ENCODE data around the gene MEST.

MEST gene

DNA sequence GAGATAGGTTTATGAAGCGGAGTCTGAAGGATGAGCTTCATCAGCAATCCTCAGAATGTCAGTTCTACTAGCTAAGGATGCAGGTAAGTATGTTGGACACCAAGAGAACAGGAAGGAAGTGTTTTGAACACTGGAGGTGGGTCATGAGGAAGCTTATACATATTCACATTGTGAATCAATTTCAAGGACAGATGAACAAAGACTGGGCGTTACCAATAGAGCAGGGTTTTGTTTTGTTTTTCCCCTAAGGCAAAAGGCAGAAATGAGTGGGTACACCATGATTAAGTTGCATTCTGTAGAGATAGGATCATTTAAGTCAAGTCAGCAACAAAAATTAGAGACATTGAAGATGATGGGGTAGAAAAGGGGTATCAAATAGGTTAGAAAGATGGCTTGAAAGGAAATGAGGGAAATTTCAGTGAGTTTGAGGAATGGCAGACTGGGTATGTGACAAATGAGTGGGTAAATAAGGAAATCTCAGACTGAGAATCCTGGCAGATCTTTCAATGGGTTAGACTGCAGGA is 51.7 kb downstream of the MEST start:
- Histone ChIP-seq H3K9me2 (replicated peaks; ENCODE audit: insufficient read depth, low read length) (no peaks in the 10 kb centered on the region), H3F3A (ENCODE audit: insufficient read depth) (no peaks in the 10 kb centered on the region), H3K79me2 (ENCODE audit: insufficient read depth, low read length) (no peaks in the 10 kb centered on the region), H3K9me3 (ENCODE audit: insufficient read depth, low read length) (no peaks in the 10 kb centered on the region), H3K36me3 (ENCODE audit: low read length) (peaks cover 28% of the 10 kb centered on the region; the same call in 1 of the 2 replicates), H3K27me3 (ENCODE audit: low read length) (no peaks in the 10 kb centered on the region), H4K20me1 (ENCODE audit: low read depth, low read length) (no peaks in the 10 kb centered on the region), H3K4me3 (ENCODE audit: insufficient read depth, low read length, poor library complexity, severe bottlenecking) (no peak overlapping the region), H3K27ac (ENCODE audit: low read depth, low read length) (no peak overlapping the region), H2AFZ (ENCODE audit: low read depth, low read length, severe bottlenecking) (no peak overlapping the region), H3K9ac (ENCODE audit: low read length) (no peak overlapping the region), H3K4me2 (ENCODE audit: low read depth, low read length, poor library complexity, severe bottlenecking) (no peak overlapping the region)
- TF ChIP-seq CTCF (IDR thresholded peaks at IDR 0.05; ENCODE audit: insufficient read depth, low read length, poor library complexity, severe bottlenecking): no peak
- no peak for TF ChIP-seq EZH2phosphoT487 (conservative IDR thresholded peaks at IDR 0.05; ENCODE audit: low read length)

- TF ChIP-seq EZH2phosphoT487 (conservative IDR thresholded peaks at IDR 0.05; ENCODE audit: low read length) (no peak), CTCF (IDR thresholded peaks at IDR 0.05; ENCODE audit: insufficient read depth, low read length, poor library complexity, severe bottlenecking) (no peak)
- no peak overlapping the region for H2AFZ ChIP-seq (ENCODE audit: low read depth, low read length, severe bottlenecking)
- H3K9me3 ChIP-seq (ENCODE audit: insufficient read depth, low read length): no peaks in the 10 kb centered on the region
- H3K4me2 ChIP-seq (ENCODE audit: low read depth, low read length, poor library complexity, severe bottlenecking): no peak overlapping the region
- peaks cover 31% of the 10 kb centered on the region; the same call in 1 of the 2 replicates for H3K36me3 ChIP-seq (ENCODE audit: low read length)
- H3F3A ChIP-seq (ENCODE audit: insufficient read depth): no peaks in the 10 kb centered on the region
- H3K4me3 ChIP-seq (ENCODE audit: insufficient read depth, low read length, poor library complexity, severe bottlenecking): no peak overlapping the region
- no peaks in the 10 kb centered on the region for H3K27me3 ChIP-seq (ENCODE audit: low read length)
- no peak overlapping the region for H3K9ac ChIP-seq (ENCODE audit: low read length)
- no peak overlapping the region for H3K27ac ChIP-seq (ENCODE audit: low read depth, low read length)
- H4K20me1 ChIP-seq (ENCODE audit: low read depth, low read length): no peaks in the 10 kb centered on the region
- H3K9me2 ChIP-seq (replicated peaks; ENCODE audit: insufficient read depth, low read length): no peaks in the 10 kb centered on the region
- H3K79me2 ChIP-seq (ENCODE audit: insufficient read depth, low read length): no peaks in the 10 kb centered on the region
These were observed 52.5 kb downstream of the MEST start for GRCh38 chr7:130544356-130544755.

DNA sequence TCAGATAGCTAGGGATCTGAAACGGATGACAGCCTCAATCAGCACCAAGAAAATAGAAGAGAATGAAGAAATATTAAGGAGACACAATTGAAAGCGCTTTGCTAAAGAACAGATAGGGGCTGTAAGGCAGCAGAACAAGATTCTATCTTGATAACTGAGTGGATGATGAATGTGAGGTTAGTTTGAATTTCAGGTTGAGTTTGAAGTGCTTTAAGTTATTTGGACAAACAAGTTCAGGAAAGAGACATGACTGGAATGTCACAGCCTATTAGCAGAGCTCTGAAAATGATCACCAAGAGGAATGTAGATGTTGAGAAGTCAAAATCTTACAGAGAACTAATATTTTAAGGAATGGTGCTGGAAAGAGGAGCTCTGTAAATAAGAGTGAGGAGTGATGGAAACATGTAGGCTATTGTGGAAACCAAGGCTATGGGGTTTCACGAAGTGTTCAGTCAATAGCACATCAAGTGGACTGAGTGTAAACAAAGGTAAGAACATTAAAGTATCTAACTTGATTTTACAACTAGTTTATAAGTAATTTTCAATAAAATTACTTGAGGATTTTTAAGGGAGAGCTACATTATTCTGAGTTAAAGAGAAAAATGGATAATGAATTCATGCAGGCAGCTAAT is 61.6 kb downstream of the MEST start:
- TF ChIP-seq CTCF (IDR thresholded peaks at IDR 0.05; ENCODE audit: insufficient read depth, low read length, poor library complexity, severe bottlenecking) (no peak), EZH2phosphoT487 (conservative IDR thresholded peaks at IDR 0.05; ENCODE audit: low read length) (no peak)
- no peaks in the 10 kb centered on the region for H3K79me2 ChIP-seq (ENCODE audit: insufficient read depth, low read length)

More for the DNA sequence above, 61.6 kb downstream of the MEST start:
- H3K36me3 ChIP-seq (ENCODE audit: low read length): peaks cover 10% of the 10 kb centered on the region; the same call in 1 of the 2 replicates
- no peak overlapping the region for H3K4me2 ChIP-seq (ENCODE audit: low read depth, low read length, poor library complexity, severe bottlenecking)
- no peak overlapping the region for H2AFZ ChIP-seq (ENCODE audit: low read depth, low read length, severe bottlenecking)
- H3K9me2 ChIP-seq (replicated peaks; ENCODE audit: insufficient read depth, low read length): no peaks in the 10 kb centered on the region
- no peaks in the 10 kb centered on the region for H3K9me3 ChIP-seq (ENCODE audit: insufficient read depth, low read length)
- no peaks in the 10 kb centered on the region for H3K27me3 ChIP-seq (ENCODE audit: low read length)
- H3K9ac ChIP-seq (ENCODE audit: low read length): no peak overlapping the region
- H3K27ac ChIP-seq (ENCODE audit: low read depth, low read length): no peak overlapping the region
- no peaks in the 10 kb centered on the region for H4K20me1 ChIP-seq (ENCODE audit: low read depth, low read length)
- H3F3A ChIP-seq (ENCODE audit: insufficient read depth): no peaks in the 10 kb centered on the region
- H3K4me3 ChIP-seq (ENCODE audit: insufficient read depth, low read length, poor library complexity, severe bottlenecking): no peak overlapping the region

All from SU-DHL-6 (cell line).